HG03354 (cell line): ENCODE results near the gene FAP.

Source experiments
- ATAC-seq: cut with Tn5 transposase; IDR thresholded peaks from one replicate; pipeline ENCODE4 v1.9.1; 2021; ENCODE audit warnings: mild to moderate bottlenecking; ENCODE audit not compliant: unreplicated experiment, poor library complexity, severe bottlenecking

The FAP gene

GRCh38 chr2:162243294-162243693 is at the start of gene FAP:
Gene FAP (minus strand): TSS chr2:162243445. CDS start chr2:162243327, 118 bp downstream.
- no peak for ATAC-seq

DNA sequence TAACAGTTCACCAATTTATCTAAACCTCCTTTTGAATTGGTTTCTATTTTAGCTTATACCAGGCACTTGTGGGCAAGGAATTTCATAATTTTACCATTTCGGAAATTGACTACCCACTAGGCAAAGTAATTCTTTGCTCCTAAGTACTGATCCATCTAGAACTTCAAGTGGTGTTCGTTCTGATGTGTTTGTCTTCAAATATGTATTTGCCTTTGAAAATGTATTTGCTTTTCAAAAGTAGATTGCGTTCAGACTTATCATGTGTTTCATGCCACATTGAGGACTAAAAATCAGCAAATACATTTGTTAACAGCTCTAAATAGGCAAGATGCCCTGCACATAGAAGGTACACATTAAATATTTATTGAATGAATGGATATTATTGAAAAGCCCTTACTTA is 48.5 kb upstream of the FAP start:
- ATAC-seq, result no peak

DNA sequence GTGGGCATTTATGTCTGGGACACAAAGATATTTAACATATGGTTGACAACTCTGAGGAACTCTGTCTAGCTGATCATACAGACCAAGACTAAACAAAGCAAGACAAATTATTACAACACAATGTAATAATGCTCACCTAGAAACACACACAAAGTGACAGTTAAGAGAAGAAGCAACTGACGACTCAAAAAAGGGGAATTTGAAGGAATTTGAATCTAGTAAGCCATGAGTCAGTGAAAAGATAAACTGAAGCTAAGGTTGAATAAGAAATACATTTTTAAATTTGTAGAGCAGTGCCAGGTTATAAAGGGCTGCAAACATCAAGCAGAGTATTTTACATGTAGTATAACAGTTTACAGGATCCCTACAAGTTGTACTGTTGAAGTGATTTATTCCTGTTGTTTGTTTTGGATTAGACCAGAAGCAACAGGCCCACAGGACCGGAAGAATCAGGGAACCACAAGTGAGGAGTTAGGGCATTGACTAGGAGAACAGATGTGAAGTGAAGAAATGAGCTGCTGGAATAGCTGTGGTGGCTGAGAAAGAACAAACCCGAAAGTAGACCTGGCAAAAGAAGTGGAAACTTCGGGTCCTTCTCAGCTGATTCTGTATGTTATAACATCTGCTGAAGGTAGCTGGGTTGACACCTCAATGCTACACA is 39.6 kb upstream of the FAP start:
- ATAC-seq, result no peak

GRCh38 chr2:162280654-162281053 is 37.4 kb upstream of the FAP start:
- ATAC-seq, result no peak

- ATAC-seq, result no peak
These were observed 34.1 kb upstream of the FAP start for GRCh38 chr2:162277381-162277780.

GRCh38 chr2:162267996-162268395 is 24.8 kb upstream of the FAP start:
- no peak for ATAC-seq

GRCh38 chr2:162267496-162267895 is 24.3 kb upstream of the FAP start:
- ATAC-seq, result no peak

- no peak for ATAC-seq
These were observed 23.2 kb upstream of the FAP start for GRCh38 chr2:162266460-162266760.

DNA sequence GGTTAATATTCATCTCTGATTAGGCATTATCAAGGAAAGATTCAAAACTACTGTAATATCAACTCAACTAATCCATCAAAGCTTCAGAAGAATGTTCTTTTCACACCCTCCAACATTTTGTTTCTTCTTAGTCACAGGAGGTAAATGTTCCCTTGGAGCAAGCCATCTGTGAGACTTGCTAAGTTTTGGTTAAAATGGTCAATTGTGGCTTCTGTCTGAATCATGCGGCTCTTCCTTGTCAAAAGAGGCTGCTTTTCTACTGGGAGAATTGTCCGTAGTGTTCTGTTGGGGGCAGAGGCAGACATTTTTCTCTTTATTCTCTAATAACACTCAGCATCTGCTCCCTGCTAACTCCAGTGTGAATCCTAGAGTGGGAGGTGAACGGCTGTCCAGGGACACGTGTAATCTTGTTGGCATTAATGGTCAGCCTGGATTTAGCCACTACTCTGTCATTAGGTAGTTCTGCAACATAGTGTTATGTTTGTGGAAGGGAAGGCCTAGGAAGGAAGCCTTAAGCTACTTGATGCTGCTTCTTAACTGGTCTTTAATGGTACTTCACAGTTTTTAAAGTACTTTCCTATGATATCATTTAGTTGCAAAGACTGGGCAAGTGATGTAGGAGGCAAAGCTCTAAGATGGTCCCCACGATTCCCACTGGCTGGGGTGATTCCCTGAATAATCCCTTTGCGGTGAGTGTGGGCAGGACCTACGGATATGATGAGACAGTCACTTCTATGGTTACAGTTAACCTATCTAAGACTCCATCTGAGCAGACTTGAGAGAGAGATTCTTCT is 22.6 kb upstream of the FAP start:
- ATAC-seq, result no peak

- peak; percentile 71 for ATAC-seq
These were observed 18.0 kb upstream of the FAP start for GRCh38 chr2:162261032-162261945.

GRCh38 chr2:162258686-162259085 is 15.4 kb upstream of the FAP start:
- ATAC-seq, result no peak

DNA sequence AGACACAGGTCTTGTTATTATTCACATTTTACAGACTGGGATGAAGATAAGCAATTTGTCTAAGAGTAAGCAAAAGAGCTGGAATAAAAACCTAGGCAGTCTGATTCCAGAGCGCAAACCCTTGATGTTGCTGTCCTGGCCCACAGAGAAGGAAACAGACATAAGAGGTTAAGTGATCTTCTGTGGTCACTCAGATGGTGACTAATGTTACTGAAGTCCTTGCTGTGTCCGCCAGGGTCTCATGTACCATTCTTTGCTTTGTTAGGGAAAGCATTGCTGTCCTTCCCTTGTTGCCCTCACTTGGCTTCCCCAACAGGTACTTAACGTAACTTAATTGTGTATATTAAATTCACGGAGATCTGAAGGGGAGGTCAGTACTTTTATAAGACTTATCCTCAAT is 14.9 kb upstream of the FAP start:
- no peak for ATAC-seq

DNA sequence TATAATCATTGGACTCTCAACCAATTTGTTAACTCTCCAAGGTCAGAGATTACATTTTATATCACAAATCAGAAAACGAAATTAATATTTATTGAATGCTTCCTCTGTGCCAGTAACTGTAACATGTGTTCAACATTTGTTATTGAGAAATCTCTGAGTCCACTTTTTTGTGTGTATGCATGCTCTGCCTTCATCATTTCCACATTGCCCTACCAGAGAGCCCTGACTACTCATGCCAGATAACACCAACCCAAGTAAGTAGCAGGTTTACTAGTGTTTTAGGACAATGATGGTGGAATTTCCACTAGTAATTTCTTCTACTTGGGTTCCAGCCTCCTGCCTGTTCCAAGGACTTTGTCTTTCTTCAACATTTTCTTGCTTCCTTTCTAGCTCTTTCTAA is 14.2 kb upstream of the FAP start:
- no peak for ATAC-seq

DNA sequence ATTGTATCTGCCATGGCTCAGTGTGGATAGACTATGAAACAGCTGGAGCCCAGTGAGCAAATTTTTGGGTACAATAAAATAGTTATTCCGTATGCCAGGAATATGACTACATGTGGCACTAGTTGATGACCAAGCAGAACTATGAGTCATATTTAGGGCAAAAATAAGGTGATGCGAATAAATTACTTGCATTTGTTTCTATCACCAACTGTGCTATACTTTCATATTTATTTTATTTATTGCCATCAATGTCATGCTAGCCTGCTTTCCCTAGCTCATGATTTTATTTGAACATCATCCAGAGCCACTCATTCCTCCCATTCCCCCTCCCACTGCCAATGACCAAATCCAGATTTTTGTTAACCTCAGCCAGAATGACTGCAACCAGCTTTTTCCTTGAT is 13.3 kb upstream of the FAP start:
- no peak for ATAC-seq

GRCh38 chr2:162254236-162254871 is 11.1 kb upstream of the FAP start:
- no peak for ATAC-seq

DNA sequence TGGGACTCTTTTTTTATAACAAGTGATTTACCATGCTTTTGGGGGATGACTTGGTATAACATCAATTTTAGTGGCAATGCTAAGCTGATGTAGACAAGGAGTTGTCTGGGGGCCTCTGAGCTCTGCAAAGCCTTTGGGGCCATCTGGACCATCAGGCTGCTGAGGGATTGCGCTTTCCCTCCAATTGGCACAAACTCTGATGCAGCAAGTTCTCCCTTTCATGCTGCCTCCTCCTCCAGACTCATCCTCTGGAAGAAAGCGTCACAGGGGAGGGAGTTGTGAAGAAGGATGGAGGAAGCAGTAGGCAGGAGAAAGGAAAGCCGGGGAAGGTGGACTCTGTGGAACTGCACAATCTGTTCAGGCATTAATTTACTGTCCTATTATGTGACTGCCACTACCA is 10.2 kb upstream of the FAP start:
- ATAC-seq, result no peak

DNA sequence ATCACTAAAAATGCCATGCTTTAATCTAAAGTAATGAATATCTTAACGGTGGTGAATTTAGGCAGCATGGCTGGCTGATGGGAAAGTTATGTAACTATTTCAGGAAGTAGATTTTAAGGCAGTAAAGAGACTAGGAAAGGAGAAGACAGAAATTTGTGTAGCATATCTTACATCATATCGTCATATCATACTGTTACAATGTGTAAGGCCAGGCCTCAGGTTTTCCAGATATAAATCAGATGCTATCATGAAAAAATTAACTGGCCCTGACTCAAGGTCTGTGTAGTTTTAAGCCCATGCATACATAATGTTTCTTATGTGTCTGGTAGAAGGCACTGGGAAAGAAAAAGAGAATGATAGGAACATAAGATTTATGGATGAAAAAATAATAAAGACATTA is 8.9 kb upstream of the FAP start:
- no peak for ATAC-seq

DNA sequence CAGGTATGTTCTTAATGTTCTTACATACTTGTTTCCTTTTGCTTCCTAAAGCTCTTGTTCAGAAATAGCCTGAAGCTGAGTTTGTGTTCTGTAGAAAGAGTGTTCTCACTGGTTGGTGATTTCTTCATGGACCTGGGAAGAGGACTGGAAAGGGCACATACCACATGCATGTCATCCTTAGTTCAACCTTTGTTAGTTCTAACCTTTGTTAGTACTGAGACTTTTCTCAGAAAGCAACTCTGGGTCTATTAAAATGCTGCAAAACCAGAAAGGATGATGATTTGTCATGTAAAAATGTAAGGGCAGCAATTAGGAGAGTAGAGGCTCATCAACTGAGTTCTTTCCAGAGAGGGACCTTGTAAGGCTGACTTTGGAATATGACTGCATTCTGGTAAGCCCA is 2.5 kb upstream of the FAP start:
- no peak for ATAC-seq

DNA sequence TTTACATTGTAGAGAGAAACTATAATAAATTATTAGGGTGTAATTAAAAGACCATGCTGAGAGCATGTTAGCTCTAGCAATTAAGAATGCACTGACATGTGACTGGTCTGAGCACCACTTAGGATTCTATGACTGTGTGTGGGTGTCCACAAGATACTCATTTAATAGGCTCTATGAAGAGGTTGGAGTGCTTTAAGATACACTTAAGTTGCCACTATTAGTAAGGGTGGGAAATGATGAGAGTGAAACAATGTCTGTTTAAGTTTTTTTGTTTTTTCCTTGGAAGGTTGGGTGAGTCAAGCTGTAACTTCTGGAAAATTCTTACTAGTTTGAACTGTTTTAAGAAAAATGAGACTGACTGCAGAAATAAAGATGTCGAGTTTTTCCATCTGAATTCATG is 1.8 kb upstream of the FAP start:
- no peak for ATAC-seq

DNA sequence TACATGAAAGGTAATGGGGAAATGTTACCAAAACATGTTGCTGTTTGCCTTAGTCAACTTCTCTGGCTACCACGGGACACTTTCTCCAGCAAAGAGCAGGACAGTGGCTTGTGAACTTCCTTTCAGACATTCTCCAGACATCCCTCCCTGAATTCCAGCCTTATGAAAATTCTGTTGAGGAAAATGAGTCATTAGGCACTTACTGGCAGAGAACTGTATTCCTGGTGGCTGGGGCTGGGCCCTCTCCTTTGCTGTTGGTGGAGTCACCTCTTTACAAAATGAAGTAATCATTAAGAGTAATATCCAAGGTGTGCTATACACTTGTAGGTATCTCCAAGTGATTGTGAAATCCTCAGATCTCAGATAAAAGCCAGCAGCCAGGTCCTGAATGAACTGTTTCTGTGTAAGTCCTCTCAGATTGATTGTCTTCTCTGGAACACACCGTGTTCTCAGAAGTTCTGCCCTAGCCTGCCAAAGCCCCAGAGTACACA is 1.3 kb upstream of the FAP start:
- ATAC-seq, result no peak
